ENCODE measurements around the gene CMC4.

The CMC4 gene

DNA sequence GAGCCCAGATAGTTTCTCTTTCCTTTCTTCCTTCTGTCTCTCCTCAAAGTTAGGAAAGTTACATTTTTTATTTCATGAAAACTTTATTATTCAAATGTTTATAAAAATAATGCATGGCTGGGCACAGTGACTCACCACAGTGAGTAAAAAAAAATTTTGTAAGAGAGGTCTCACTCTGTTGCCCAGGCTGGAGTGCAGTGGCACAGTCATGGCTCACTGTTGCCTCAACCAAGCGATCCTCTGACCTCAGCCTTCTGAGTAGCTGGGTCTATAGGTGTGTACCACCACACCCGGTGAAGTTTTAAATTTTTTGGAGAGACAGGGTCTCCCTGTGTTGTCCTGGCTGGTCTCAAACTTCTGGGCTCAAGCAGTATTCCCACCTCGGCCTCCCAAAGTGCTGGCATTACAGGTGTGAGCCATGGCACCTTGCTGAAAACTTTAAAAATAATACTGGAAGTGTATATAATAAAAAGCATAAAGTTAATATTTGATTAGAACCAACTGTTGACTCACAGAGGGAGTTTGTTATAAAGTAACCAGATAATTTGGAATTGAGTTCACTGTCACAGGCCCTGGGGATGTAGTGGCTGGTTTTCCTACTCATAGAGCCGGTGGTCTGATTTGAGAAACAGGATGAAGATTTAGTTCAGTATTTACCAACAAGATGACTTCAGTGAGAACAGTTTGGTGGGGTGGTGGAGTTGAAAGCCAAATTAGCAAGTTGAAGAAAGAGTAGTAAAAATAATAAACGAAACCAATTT, 18.0 kb downstream of the CMC4 start:
- Histone ChIP-seq H3F3A (ENCODE audit: control insufficient read depth, insufficient read depth) (no peaks in the 10 kb centered on the region), H3K9me2 (replicated peaks; ENCODE audit: control insufficient read depth, low read length) (no peaks in the 10 kb centered on the region), H3K4me3 (ENCODE audit: low read length) (no peak overlapping the region), H3K4me2 (ENCODE audit: low read length) (no peak overlapping the region), H3K79me2 (ENCODE audit: control insufficient read depth, low read length) (no peaks in the 10 kb centered on the region), H4K20me1 (ENCODE audit: control insufficient read depth, insufficient read depth, low read depth, low read length) (no peaks in the 10 kb centered on the region), H3K27ac (ENCODE audit: low read depth, low read length) (no peak overlapping the region), H3K27me3 (ENCODE audit: control insufficient read depth, low read length) (no peaks in the 10 kb centered on the region), H3K9me3 (ENCODE audit: control insufficient read depth, insufficient read depth, low read length) (no peaks in the 10 kb centered on the region), H3K36me3 (ENCODE audit: control insufficient read depth, low read length) (peaks cover 10% of the 10 kb centered on the region), H3K4me1 (ENCODE audit: control insufficient read depth, low read length) (no peaks in the 10 kb centered on the region)
- no peak for TF ChIP-seq EZH2phosphoT487 (IDR thresholded peaks at IDR 0.05; ENCODE audit: borderline replicate concordance, low read length)
- TF ChIP-seq, protein P1, sequence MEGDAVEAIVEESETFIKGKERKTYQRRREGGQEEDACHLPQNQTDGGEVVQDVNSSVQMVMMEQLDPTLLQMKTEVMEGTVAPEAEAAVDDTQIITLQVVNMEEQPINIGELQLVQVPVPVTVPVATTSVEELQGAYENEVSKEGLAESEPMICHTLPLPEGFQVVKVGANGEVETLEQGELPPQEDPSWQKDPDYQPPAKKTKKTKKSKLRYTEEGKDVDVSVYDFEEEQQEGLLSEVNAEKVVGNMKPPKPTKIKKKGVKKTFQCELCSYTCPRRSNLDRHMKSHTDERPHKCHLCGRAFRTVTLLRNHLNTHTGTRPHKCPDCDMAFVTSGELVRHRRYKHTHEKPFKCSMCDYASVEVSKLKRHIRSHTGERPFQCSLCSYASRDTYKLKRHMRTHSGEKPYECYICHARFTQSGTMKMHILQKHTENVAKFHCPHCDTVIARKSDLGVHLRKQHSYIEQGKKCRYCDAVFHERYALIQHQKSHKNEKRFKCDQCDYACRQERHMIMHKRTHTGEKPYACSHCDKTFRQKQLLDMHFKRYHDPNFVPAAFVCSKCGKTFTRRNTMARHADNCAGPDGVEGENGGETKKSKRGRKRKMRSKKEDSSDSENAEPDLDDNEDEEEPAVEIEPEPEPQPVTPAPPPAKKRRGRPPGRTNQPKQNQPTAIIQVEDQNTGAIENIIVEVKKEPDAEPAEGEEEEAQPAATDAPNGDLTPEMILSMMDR (IDR thresholded peaks at IDR 0.05; ENCODE audit: low read depth, low read length, poor library complexity, severe bottlenecking), result no peak

DNA sequence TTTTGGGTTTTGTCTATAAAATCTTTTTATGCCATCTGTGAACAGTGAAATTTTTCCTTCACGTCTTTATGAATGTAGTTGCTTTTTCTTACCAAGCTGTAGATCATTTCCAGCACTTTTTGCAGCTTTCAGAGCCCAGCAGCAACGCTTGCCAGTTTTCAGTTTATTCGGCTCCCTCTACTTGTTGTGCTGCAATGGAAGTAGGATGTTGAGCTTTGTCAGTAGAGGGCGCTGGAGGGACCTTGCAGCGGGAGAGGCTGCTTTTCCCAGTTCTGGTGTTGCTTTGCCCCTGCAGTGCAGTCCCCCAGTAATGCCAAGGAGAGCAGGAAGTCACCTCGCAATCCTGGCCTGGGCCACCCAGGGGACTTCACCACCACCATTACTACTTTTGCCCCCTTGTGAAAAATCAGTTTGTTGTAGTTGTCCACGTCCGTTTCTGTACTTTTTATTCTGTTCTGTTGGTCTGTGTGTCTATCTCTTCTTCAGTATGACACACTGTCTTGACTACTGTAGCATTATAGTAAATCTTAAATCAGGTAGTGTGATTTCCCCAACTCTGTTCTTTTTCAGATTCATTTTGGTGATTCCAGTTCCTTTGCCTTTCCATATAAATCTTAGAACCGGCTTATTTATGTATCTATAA, 21.8 kb downstream of the CMC4 start:
- H3K79me2 ChIP-seq (ENCODE audit: control insufficient read depth, low read length), result peaks cover 2% of the 10 kb centered on the region; the same call in 1 of the 2 replicates
- H3K4me2 ChIP-seq (ENCODE audit: low read length), result no peak overlapping the region
- no peaks in the 10 kb centered on the region for H3K27me3 ChIP-seq (ENCODE audit: control insufficient read depth, low read length)
- H3K9me2 ChIP-seq (replicated peaks; ENCODE audit: control insufficient read depth, low read length), result no peaks in the 10 kb centered on the region
- no peak overlapping the region for H3K4me3 ChIP-seq (ENCODE audit: low read length)
- TF ChIP-seq EZH2phosphoT487 (IDR thresholded peaks at IDR 0.05; ENCODE audit: borderline replicate concordance, low read length), result no peak
- TF ChIP-seq, protein P1 (IDR thresholded peaks at IDR 0.05; ENCODE audit: low read depth, low read length, poor library complexity, severe bottlenecking), result peak; percentile 60
- H4K20me1 ChIP-seq (ENCODE audit: control insufficient read depth, insufficient read depth, low read depth, low read length), result no peaks in the 10 kb centered on the region
- no peaks in the 10 kb centered on the region for H3F3A ChIP-seq (ENCODE audit: control insufficient read depth, insufficient read depth)
- H3K4me1 ChIP-seq (ENCODE audit: control insufficient read depth, low read length), result no peaks in the 10 kb centered on the region
- peaks cover 8% of the 10 kb centered on the region; the same call in 1 of the 2 replicates for H3K36me3 ChIP-seq (ENCODE audit: control insufficient read depth, low read length)
- no peak overlapping the region for H3K27ac ChIP-seq (ENCODE audit: low read depth, low read length)
- H3K9me3 ChIP-seq (ENCODE audit: control insufficient read depth, insufficient read depth, low read length), result no peaks in the 10 kb centered on the region

DNA sequence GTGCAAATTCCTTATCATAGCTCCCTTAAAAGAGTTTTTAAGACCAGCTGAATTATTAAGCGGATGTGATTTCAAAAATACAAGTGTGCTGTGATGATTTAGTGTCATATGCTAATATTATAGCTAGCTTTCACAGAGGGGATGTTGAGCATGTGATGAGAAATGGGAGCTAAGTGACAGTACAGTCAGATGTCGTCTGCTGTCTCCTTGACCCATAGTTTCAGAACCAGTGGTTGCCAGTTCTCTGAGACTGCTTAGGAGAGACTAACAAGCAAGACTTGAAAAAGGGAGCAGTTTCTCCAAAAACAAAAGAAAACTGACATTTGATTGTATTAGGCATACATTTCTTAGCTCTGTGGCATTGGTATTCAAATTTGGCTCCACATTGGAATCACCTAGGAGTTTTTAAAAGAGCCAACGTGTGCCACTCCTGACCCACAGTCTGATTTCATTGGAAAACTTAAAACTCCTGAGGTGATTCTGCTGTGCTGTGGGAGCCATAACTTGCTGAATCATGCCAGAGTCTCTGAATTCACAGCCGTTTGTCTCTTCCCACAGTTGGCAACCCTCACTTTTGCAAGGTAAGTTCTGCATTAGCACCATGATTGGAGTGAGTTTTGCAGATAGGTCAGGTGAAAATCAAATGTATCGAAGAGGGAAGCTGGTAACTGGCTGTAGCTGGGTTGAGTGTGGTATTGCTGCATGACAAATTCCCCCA, 24.0 kb downstream of the CMC4 start:
- Histone ChIP-seq H3K27me3 (ENCODE audit: control insufficient read depth, low read length) (no peaks in the 10 kb centered on the region), H3K4me3 (ENCODE audit: low read length) (no peak overlapping the region), H4K20me1 (ENCODE audit: control insufficient read depth, insufficient read depth, low read depth, low read length) (no peaks in the 10 kb centered on the region), H3F3A (ENCODE audit: control insufficient read depth, insufficient read depth) (no peaks in the 10 kb centered on the region), H3K36me3 (ENCODE audit: control insufficient read depth, low read length) (peaks cover 8% of the 10 kb centered on the region; the same call in 1 of the 2 replicates), H3K4me2 (ENCODE audit: low read length) (no peak overlapping the region), H3K79me2 (ENCODE audit: control insufficient read depth, low read length) (peaks cover 3% of the 10 kb centered on the region), H3K27ac (ENCODE audit: low read depth, low read length) (no peak overlapping the region), H3K4me1 (ENCODE audit: control insufficient read depth, low read length) (peaks cover 3% of the 10 kb centered on the region; the same call in 1 of the 2 replicates), H3K9me2 (replicated peaks; ENCODE audit: control insufficient read depth, low read length) (no peaks in the 10 kb centered on the region), H3K9me3 (ENCODE audit: control insufficient read depth, insufficient read depth, low read length) (no peaks in the 10 kb centered on the region)
- TF ChIP-seq EZH2phosphoT487 (IDR thresholded peaks at IDR 0.05; ENCODE audit: borderline replicate concordance, low read length), result no peak
- TF ChIP-seq, protein P1 (IDR thresholded peaks at IDR 0.05; ENCODE audit: low read depth, low read length, poor library complexity, severe bottlenecking), result no peak
